Neural progenitor cell (in vitro differentiated cells): Measurements from ENCODE around the gene SEPSECS. TPM values are rescaled to one million over a fixed set of nuclear protein-coding genes. Genes with fewer than 3 reads are reported as not detected.

ENCODE experiments used
- DNase-seq: peaks from one replicate; pipeline ENCODE4 v3.0.0-alpha.2; 2016; ENCODE audit warnings: low spot score
- H2AFZ ChIP-seq: fragments of 200-600 bp; sonication (generic); replicated peaks from 2 replicates; pipeline ENCODE4 v1.6.1; 2016; ENCODE audit warnings: antibody characterized with exemption
- H3F3A ChIP-seq: fragments of 200-600 bp; sonication (generic); 2 replicates; pipeline ENCODE4 v1.6.1; 2016; ENCODE audit warnings: antibody characterized with exemption, low read depth
- H3K27ac ChIP-seq: fragments of 200-600 bp; sonication (generic); 2 replicates; pipeline ENCODE4 v1.5.1; 2016; ENCODE audit warnings: mild to moderate bottlenecking
- H3K27me3 ChIP-seq: fragments of 200-600 bp; sonication (generic); 2 replicates; pipeline ENCODE4 v1.6.1; 2016; ENCODE audit warnings: mild to moderate bottlenecking, moderate library complexity
- H3K36me3 ChIP-seq: fragments of 200-600 bp; sonication (generic); 2 replicates; pipeline ENCODE4 v1.5.1; 2016
- H3K4me1 ChIP-seq: fragments of 200-600 bp; sonication (generic); 2 replicates; pipeline ENCODE4 v1.6.1; 2016; ENCODE audit warnings: mixed run types
- H3K4me2 ChIP-seq: fragments of 200-600 bp; sonication (generic); 2 replicates; pipeline ENCODE4 v1.6.1; 2016
- H3K4me3 ChIP-seq: fragments of 200-600 bp; sonication (generic); 2 replicates; pipeline ENCODE4 v1.5.1; 2016
- H3K79me2 ChIP-seq: fragments of 200-600 bp; sonication (generic); 2 replicates; pipeline ENCODE4 v1.6.1; 2016; ENCODE audit warnings: low read depth
- H3K9ac ChIP-seq: fragments of 200-600 bp; sonication (generic); 2 replicates; pipeline ENCODE4 v1.6.1; 2016
- H3K9me3 ChIP-seq: fragments of 200-600 bp; sonication (generic); 2 replicates; pipeline ENCODE4 v1.5.1; 2016; ENCODE audit warnings: low read depth
- H4K20me1 ChIP-seq: fragments of 200-600 bp; sonication (generic); 2 replicates; pipeline ENCODE4 v1.6.1; 2016; ENCODE audit warnings: low read depth
- H3K27ac Mint-ChIP-seq: 3 replicates; pipeline ENCODE4 v1.8.0; 2021; ENCODE audit warnings: mixed read lengths
- H3K27me3 Mint-ChIP-seq: 2 replicates; pipeline ENCODE4 v1.8.0; 2022; ENCODE audit warnings: low read depth, mild to moderate bottlenecking, inconsistent platforms, moderate library complexity, mixed read lengths; ENCODE audit not compliant: insufficient read depth
- H3K36me3 Mint-ChIP-seq: 3 replicates; pipeline ENCODE4 v1.8.0; 2021; ENCODE audit warnings: mixed read lengths
- H3K4me1 Mint-ChIP-seq: 3 replicates; pipeline ENCODE4 v1.8.0; 2021; ENCODE audit warnings: mixed read lengths
- H3K4me3 Mint-ChIP-seq: 3 replicates; pipeline ENCODE4 v1.8.0; 2021; ENCODE audit warnings: mild to moderate bottlenecking, moderate library complexity, mixed read lengths
- H3K9me3 Mint-ChIP-seq: 3 replicates; pipeline ENCODE4 v1.8.0; 2020; ENCODE audit warnings: mixed read lengths
- CTCF ChIP-seq: fragments of 200-600 bp; sonication (generic); IDR thresholded peaks from 2 replicates; pipeline ENCODE4 v1.5.1; 2017; ENCODE audit warnings: antibody characterized with exemption, mild to moderate bottlenecking
- EZH2 ChIP-seq: fragments of 200-600 bp; sonication (generic); IDR thresholded peaks from 2 replicates; pipeline ENCODE4 v1.6.1; 2017; ENCODE audit warnings: antibody characterized with exemption, mild to moderate bottlenecking, moderate library complexity
- EZH2phosphoT487 ChIP-seq: fragments of 200-600 bp; sonication (generic); IDR thresholded peaks from 2 replicates; pipeline ENCODE4 v1.6.1; 2017; ENCODE audit warnings: antibody characterized with exemption
- total RNA-seq: library from RNA; depleted of rRNA; stranded (reverse); fragments of >200 nt; gene quantifications from 2 replicates; pipeline ENCODE4 v1.2.3, GENCODE V29; 2015; ENCODE audit warnings: low replicate concordance

SEPSECS gene
- total RNA-seq, 1 donor from 2014 or later, result 24.5 TPM

- Histone ChIP-seq H3K27ac (no peak overlapping the region), H3K4me3 (no peak overlapping the region), H3F3A (no peaks in the 10 kb centered on the region), H2AFZ (no peak overlapping the region), H3K36me3 (no peaks in the 10 kb centered on the region), H3K9me3 (no peaks in the 10 kb centered on the region), H4K20me1 (no peaks in the 10 kb centered on the region), H3K27me3 (no peaks in the 10 kb centered on the region), H3K4me2 (no peak overlapping the region), H3K4me1 (peaks cover 6% of the 10 kb centered on the region), H3K9ac (no peak overlapping the region), H3K79me2 (no peaks in the 10 kb centered on the region)
- no peak for DNase-seq
- H3K9me3 Mint-ChIP-seq, result peaks cover 13% of the 10 kb centered on the region
- no peak for TF ChIP-seq EZH2
- TF ChIP-seq EZH2phosphoT487, result no peak
- no peak for TF ChIP-seq CTCF
- H3K27me3 Mint-ChIP-seq, result peaks cover 6% of the 10 kb centered on the region
- no peak overlapping the region for H3K4me3 Mint-ChIP-seq
- peaks cover 31% of the 10 kb centered on the region for H3K4me1 Mint-ChIP-seq
- H3K36me3 Mint-ChIP-seq, result no peaks in the 10 kb centered on the region
- H3K27ac Mint-ChIP-seq, result peak overlapping the region; percentile 21
Observed at GRCh38 chr4:25103418-25103817, 56.8 kb downstream of the SEPSECS start.

GRCh38 chr4:25101836-25102235 is 58.4 kb downstream of the SEPSECS start:
- H3K4me2 ChIP-seq, result no peak overlapping the region
- H3K9me3 ChIP-seq, result no peaks in the 10 kb centered on the region
- Mint-ChIP-seq H3K4me3 (no peak overlapping the region), H3K27me3 (peaks cover 6% of the 10 kb centered on the region), H3K27ac (no peak overlapping the region), H3K9me3 (peaks cover 13% of the 10 kb centered on the region), H3K4me1 (peaks cover 29% of the 10 kb centered on the region), H3K36me3 (no peaks in the 10 kb centered on the region)
- no peak overlapping the region for H3K27ac ChIP-seq
- H3K79me2 ChIP-seq, result no peaks in the 10 kb centered on the region
- H3F3A ChIP-seq, result no peaks in the 10 kb centered on the region
- DNase-seq, result no peak
- H3K4me1 ChIP-seq, result peaks cover 6% of the 10 kb centered on the region
- no peaks in the 10 kb centered on the region for H3K36me3 ChIP-seq
- no peaks in the 10 kb centered on the region for H4K20me1 ChIP-seq
- TF ChIP-seq EZH2 (no peak), EZH2phosphoT487 (no peak), CTCF (no peak)
- no peaks in the 10 kb centered on the region for H3K27me3 ChIP-seq
- no peak overlapping the region for H3K4me3 ChIP-seq
- no peak overlapping the region for H2AFZ ChIP-seq
- H3K9ac ChIP-seq, result no peak overlapping the region

- Histone ChIP-seq H3K79me2 (no peaks in the 10 kb centered on the region), H4K20me1 (no peaks in the 10 kb centered on the region), H3K36me3 (no peaks in the 10 kb centered on the region), H3K9me3 (no peaks in the 10 kb centered on the region), H3K4me1 (peaks cover 6% of the 10 kb centered on the region), H3K4me3 (no peak overlapping the region), H3F3A (no peaks in the 10 kb centered on the region), H3K27ac (no peak overlapping the region), H3K4me2 (no peak overlapping the region), H3K9ac (no peak overlapping the region), H2AFZ (no peak overlapping the region), H3K27me3 (no peaks in the 10 kb centered on the region)
- no peak overlapping the region for H3K27ac Mint-ChIP-seq
- TF ChIP-seq EZH2 (no peak), EZH2phosphoT487 (no peak), CTCF (no peak)
- H3K27me3 Mint-ChIP-seq, result peaks cover 4% of the 10 kb centered on the region
- DNase-seq, result no peak
- peaks cover 10% of the 10 kb centered on the region for H3K9me3 Mint-ChIP-seq
- H3K4me1 Mint-ChIP-seq, result peaks cover 28% of the 10 kb centered on the region
- H3K4me3 Mint-ChIP-seq, result no peak overlapping the region
- H3K36me3 Mint-ChIP-seq, result no peaks in the 10 kb centered on the region
Observed at GRCh38 chr4:25100710-25101109, 59.5 kb downstream of the SEPSECS start.
